GM06990 (cell line): ENCODE measurements around the gene SHC3.

Source experiments
- DNase-seq: peaks from one replicate; pipeline ENCODE4 v3.0.0-alpha.2; 2011; ENCODE audit not compliant: insufficient read length; ENCODE audit errors: extremely low read depth
- H3K27me3 ChIP-seq: replicated peaks from 2 replicates; pipeline ENCODE4 v1.6.0; 2011; ENCODE audit warnings: low read length; ENCODE audit not compliant: control insufficient read depth, insufficient read depth
- H3K36me3 ChIP-seq: 2 replicates; pipeline ENCODE4 v1.5.1; 2011; ENCODE audit warnings: low read length; ENCODE audit not compliant: control insufficient read depth, insufficient read depth
- H3K4me3 ChIP-seq: replicated peaks from 2 replicates; pipeline ENCODE4 v1.5.1; 2011; ENCODE audit warnings: low read depth, mild to moderate bottlenecking, control low read depth, low read length
- TF ChIP-seq, protein P1 (sequence below): IDR thresholded peaks from 2 replicates; pipeline ENCODE4 v1.5.1; 2011; ENCODE audit warnings: low read length, control low read depth, mild to moderate bottlenecking, inconsistent platforms; ENCODE audit not compliant: insufficient read depth, poor library complexity, severe bottlenecking

Gene SHC3

GRCh38 chr9:88996921-88997235 lies 181.7 kb downstream of the SHC3 start:
- DNase-seq: no peak
- no peaks in the 10 kb centered on the region; the same call in none of the 2 replicates for H3K27me3 ChIP-seq
- no peaks in the 10 kb centered on the region for H3K36me3 ChIP-seq
- TF ChIP-seq, protein P1, sequence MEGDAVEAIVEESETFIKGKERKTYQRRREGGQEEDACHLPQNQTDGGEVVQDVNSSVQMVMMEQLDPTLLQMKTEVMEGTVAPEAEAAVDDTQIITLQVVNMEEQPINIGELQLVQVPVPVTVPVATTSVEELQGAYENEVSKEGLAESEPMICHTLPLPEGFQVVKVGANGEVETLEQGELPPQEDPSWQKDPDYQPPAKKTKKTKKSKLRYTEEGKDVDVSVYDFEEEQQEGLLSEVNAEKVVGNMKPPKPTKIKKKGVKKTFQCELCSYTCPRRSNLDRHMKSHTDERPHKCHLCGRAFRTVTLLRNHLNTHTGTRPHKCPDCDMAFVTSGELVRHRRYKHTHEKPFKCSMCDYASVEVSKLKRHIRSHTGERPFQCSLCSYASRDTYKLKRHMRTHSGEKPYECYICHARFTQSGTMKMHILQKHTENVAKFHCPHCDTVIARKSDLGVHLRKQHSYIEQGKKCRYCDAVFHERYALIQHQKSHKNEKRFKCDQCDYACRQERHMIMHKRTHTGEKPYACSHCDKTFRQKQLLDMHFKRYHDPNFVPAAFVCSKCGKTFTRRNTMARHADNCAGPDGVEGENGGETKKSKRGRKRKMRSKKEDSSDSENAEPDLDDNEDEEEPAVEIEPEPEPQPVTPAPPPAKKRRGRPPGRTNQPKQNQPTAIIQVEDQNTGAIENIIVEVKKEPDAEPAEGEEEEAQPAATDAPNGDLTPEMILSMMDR: no peak
- H3K4me3 ChIP-seq: no peak overlapping the region

- DNase-seq: no peak
- Histone ChIP-seq H3K4me3 (no peak overlapping the region), H3K36me3 (no peaks in the 10 kb centered on the region), H3K27me3 (no peaks in the 10 kb centered on the region; the same call in none of the 2 replicates)
- TF ChIP-seq, protein P1: no peak
Observed at GRCh38 chr9:88996046-88996920, 182.3 kb downstream of the SHC3 start.

DNA sequence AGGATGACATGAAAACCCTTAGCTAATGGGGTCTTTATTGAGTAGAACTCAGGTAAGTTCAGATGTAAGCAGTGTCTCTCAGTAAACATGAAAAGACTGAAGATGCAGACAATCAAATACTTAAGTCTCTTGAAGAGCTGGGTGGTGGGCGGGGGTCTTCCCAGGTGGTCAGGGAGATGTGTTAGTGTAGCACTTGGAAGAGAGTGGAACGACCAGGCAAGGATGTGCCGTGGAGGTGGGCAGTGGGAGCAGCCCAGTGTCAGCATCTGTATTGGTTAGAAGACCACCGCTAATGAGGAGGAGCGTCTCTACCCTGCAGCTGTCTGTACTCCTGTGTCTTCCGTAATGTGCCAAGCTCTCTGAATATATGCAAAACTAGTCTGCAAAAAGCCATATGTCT lies 183.0 kb downstream of the SHC3 start:
- DNase-seq: no peak
- TF ChIP-seq, protein P1: no peak
- Histone ChIP-seq H3K27me3 (no peaks in the 10 kb centered on the region; the same call in none of the 2 replicates), H3K4me3 (no peak overlapping the region), H3K36me3 (no peaks in the 10 kb centered on the region)

DNA sequence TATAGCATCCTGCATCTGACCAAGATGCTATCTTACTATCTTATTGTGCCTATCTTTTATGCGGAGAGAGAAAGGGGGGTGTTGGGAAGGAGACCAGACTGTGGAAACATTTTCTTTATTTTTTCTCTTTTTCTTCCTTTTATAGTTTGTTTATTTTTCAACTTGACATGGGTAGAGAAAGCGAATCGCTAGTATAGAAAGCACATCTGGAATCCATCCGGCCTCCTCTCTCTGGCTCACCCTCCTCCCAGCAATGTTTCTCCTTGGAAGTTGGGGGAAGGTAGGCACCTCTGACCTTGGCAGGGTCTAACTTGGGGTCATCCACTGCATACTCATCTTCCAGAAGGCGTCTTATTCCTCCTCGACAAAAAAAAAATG lies 183.4 kb downstream of the SHC3 start:
- Histone ChIP-seq H3K4me3 (no peak overlapping the region), H3K27me3 (no peaks in the 10 kb centered on the region; the same call in none of the 2 replicates), H3K36me3 (no peaks in the 10 kb centered on the region)
- DNase-seq: no peak
- TF ChIP-seq, protein P1: no peak

- Histone ChIP-seq H3K27me3 (no peaks in the 10 kb centered on the region; the same call in 1 of the 2 replicates), H3K4me3 (no peak overlapping the region), H3K36me3 (no peaks in the 10 kb centered on the region)
- no peak for DNase-seq
- TF ChIP-seq, protein P1: no peak
Observed at GRCh38 chr9:88994469-88995199, 184.0 kb downstream of the SHC3 start.
